Hematopoietic multipotent progenitor cell treated with erythropoietin and hydrocortisone succinate and interleukin-3 and kit ligand, for 8 days (in vitro differentiated cells): ENCODE measurements around the gene ACOT2.
"Not testable (repeated sequence)": the region's sequence is repeated elsewhere in the genome, so short reads cannot be mapped to it uniquely, and the experiment has no call there.

Source experiments
- DNase-seq: peaks from one replicate; pipeline ENCODE4 v3.0.0-alpha.2; 2015

ACOT2 gene

GRCh38 chr14:73569185-73569958 lies at the start of gene ACOT2:
TSS of gene ACOT2 (plus strand) at chr14:73569213. CDS start at chr14:73569241, 28 bp downstream.
- DNase-seq: peak; percentile 86

- DNase-seq: no peak
Observed at GRCh38 chr14:73521229-73521628, 47.8 kb upstream of the ACOT2 start.

- no peak for DNase-seq
Observed at GRCh38 chr14:73524493-73524892, 44.5 kb upstream of the ACOT2 start.

GRCh38 chr14:73526036-73526984 lies 42.7 kb upstream of the ACOT2 start:
- no peak for DNase-seq

- DNase-seq: not testable (repeated sequence)
Observed at GRCh38 chr14:73529356-73529755, 39.7 kb upstream of the ACOT2 start.

- DNase-seq: not testable (repeated sequence)
Observed at GRCh38 chr14:73531971-73532370, 37.0 kb upstream of the ACOT2 start.

- peak; percentile 11 for DNase-seq
Observed at GRCh38 chr14:73537244-73538045, 31.6 kb upstream of the ACOT2 start.

GRCh38 chr14:73539017-73539416 lies 30.0 kb upstream of the ACOT2 start:
- peak; percentile 41 for DNase-seq

- DNase-seq: not testable (repeated sequence)
Observed at GRCh38 chr14:73542961-73543360, 26.1 kb upstream of the ACOT2 start.

GRCh38 chr14:73545353-73545752 lies 23.7 kb upstream of the ACOT2 start:
- DNase-seq: not testable (repeated sequence)

GRCh38 chr14:73549097-73549496 lies 19.9 kb upstream of the ACOT2 start:
- not testable (repeated sequence) for DNase-seq

- not testable (repeated sequence) for DNase-seq
Observed at GRCh38 chr14:73549889-73550524, 19.0 kb upstream of the ACOT2 start.

- no peak for DNase-seq
Observed at GRCh38 chr14:73553845-73554244, 15.2 kb upstream of the ACOT2 start.

GRCh38 chr14:73557201-73557600 lies 11.8 kb upstream of the ACOT2 start:
- peak; percentile 10 for DNase-seq

- not testable (repeated sequence) for DNase-seq
Observed at GRCh38 chr14:73558238-73558637, 10.8 kb upstream of the ACOT2 start.

GRCh38 chr14:73562256-73562655 lies 6.8 kb upstream of the ACOT2 start:
- not testable (repeated sequence) for DNase-seq

- peak; percentile 58 for DNase-seq
Observed at GRCh38 chr14:73562696-73563095, 6.3 kb upstream of the ACOT2 start.

GRCh38 chr14:73566431-73566830 lies 2.6 kb upstream of the ACOT2 start:
- not testable (repeated sequence) for DNase-seq

- not testable (repeated sequence) for DNase-seq
Observed at GRCh38 chr14:73566935-73567334, 2.1 kb upstream of the ACOT2 start.

GRCh38 chr14:73567358-73567757 lies 1.7 kb upstream of the ACOT2 start:
- DNase-seq: no peak

GRCh38 chr14:73567951-73568885 lies 795 bp upstream of the ACOT2 start:
- no peak for DNase-seq
